GM23338 (cell line): ENCODE data around the gene MBL2.

ENCODE experiments used
- CREB1 ChIP-seq: fragments of 250-450 bp; sonication (Bioruptor Pico); IDR thresholded peaks from 2 replicates; pipeline ENCODE4 v1.5.0; 2020; ENCODE audit warnings: low read depth, mild to moderate bottlenecking, moderate library complexity
- ETS1 ChIP-seq: IDR thresholded peaks from 2 replicates; pipeline ENCODE4 v1.6.1; 2016; ENCODE audit warnings: antibody characterized with exemption
- EZH2 ChIP-seq: fragments of 200-600 bp; sonication (generic); IDR thresholded peaks from one replicate; pipeline ENCODE4 v1.8.0; 2017; ENCODE audit warnings: antibody characterized with exemption, mild to moderate bottlenecking, low read depth; ENCODE audit not compliant: unreplicated experiment
- EZH2phosphoT487 ChIP-seq: fragments of 200-600 bp; sonication (generic); IDR thresholded peaks from one replicate; pipeline ENCODE4 v1.8.1; 2018; ENCODE audit warnings: antibody characterized with exemption; ENCODE audit not compliant: unreplicated experiment
- JUNB ChIP-seq: IDR thresholded peaks from one replicate; pipeline ENCODE4 v1.6.1; 2016; ENCODE audit warnings: antibody characterized with exemption; ENCODE audit not compliant: unreplicated experiment
- POLR2AphosphoS5 ChIP-seq: IDR thresholded peaks from 2 replicates; pipeline ENCODE4 v1.6.1; 2016; ENCODE audit warnings: antibody characterized with exemption, low read depth
- TF ChIP-seq, protein P1 (sequence below), 2 experiments: fragments of 200-600 bp in 1 of 2; sonication (generic) in 1 of 2; conservative IDR thresholded peaks; 2 replicates each; pipeline versions ENCODE4 v1.5.1 to v1.6.1; 2016 to 2017; ENCODE audit warnings: antibody characterized with exemption in 2 of 2, low read depth in 2 of 2, mild to moderate bottlenecking in 2 of 2, moderate library complexity in 1 of 2
- TF ChIP-seq, protein P2 (sequence below): IDR thresholded peaks from one replicate; pipeline ENCODE4 v1.6.1; 2018; ENCODE audit warnings: antibody characterized with exemption; ENCODE audit not compliant: unreplicated experiment
- TF ChIP-seq, protein P3 (sequence below): fragments of 250-450 bp; sonication (Bioruptor Pico); IDR thresholded peaks from 2 replicates; pipeline ENCODE4 v1.5.0; 2020; ENCODE audit warnings: mild to moderate bottlenecking, moderate library complexity

DNA sequence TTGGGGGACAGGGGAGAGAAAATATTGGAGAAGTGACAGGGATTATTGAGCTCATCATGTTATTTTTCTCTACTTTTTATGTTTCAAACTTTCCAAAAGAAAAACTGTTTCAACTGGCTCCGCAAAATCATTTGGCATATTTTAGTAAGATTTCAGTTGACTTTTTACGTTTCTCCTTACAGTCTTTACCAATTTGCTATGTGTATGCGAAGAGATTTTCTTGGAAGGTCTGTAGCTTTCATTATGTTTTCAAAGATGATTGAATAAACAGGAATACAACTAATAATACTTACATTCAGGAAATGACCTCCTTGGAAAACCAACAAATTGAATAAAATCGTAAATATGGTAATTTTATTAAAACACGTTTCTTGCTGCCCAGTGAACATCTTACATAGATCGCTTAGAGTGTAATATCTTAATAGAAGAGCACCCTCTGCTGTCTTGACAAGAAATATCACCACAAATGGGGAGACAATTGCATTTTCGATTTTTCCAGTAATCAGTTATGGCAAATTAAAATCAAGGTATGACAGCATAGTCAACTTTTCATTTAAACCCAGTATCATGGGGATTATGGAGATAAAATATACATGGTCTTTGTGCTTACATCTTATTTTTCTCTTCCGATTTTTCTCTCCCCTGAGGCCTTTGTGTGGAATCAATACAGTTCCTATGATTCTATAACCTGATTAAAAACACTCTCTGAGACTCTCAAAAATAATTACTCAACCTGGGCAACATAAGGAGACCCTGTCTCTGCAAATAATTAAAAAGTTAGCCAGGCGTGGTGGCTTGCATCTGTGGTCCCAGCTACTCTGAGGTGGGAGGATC lies 43.1 kb downstream of the MBL2 start:
- TF ChIP-seq, protein P1, sequence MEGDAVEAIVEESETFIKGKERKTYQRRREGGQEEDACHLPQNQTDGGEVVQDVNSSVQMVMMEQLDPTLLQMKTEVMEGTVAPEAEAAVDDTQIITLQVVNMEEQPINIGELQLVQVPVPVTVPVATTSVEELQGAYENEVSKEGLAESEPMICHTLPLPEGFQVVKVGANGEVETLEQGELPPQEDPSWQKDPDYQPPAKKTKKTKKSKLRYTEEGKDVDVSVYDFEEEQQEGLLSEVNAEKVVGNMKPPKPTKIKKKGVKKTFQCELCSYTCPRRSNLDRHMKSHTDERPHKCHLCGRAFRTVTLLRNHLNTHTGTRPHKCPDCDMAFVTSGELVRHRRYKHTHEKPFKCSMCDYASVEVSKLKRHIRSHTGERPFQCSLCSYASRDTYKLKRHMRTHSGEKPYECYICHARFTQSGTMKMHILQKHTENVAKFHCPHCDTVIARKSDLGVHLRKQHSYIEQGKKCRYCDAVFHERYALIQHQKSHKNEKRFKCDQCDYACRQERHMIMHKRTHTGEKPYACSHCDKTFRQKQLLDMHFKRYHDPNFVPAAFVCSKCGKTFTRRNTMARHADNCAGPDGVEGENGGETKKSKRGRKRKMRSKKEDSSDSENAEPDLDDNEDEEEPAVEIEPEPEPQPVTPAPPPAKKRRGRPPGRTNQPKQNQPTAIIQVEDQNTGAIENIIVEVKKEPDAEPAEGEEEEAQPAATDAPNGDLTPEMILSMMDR (conservative IDR thresholded peaks at IDR 0.05; ENCODE audit: low read depth in 2 of 2) = peak; percentile 66 to 85
- TF ChIP-seq JUNB (no peak), EZH2 (no peak), EZH2phosphoT487 (no peak), POLR2AphosphoS5 (no peak), CREB1 (CRISPR knock-in tag) (no peak), ETS1 (no peak)
- TF ChIP-seq, protein P2, sequence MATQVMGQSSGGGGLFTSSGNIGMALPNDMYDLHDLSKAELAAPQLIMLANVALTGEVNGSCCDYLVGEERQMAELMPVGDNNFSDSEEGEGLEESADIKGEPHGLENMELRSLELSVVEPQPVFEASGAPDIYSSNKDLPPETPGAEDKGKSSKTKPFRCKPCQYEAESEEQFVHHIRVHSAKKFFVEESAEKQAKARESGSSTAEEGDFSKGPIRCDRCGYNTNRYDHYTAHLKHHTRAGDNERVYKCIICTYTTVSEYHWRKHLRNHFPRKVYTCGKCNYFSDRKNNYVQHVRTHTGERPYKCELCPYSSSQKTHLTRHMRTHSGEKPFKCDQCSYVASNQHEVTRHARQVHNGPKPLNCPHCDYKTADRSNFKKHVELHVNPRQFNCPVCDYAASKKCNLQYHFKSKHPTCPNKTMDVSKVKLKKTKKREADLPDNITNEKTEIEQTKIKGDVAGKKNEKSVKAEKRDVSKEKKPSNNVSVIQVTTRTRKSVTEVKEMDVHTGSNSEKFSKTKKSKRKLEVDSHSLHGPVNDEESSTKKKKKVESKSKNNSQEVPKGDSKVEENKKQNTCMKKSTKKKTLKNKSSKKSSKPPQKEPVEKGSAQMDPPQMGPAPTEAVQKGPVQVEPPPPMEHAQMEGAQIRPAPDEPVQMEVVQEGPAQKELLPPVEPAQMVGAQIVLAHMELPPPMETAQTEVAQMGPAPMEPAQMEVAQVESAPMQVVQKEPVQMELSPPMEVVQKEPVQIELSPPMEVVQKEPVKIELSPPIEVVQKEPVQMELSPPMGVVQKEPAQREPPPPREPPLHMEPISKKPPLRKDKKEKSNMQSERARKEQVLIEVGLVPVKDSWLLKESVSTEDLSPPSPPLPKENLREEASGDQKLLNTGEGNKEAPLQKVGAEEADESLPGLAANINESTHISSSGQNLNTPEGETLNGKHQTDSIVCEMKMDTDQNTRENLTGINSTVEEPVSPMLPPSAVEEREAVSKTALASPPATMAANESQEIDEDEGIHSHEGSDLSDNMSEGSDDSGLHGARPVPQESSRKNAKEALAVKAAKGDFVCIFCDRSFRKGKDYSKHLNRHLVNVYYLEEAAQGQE = no peak
- TF ChIP-seq, protein P3, sequence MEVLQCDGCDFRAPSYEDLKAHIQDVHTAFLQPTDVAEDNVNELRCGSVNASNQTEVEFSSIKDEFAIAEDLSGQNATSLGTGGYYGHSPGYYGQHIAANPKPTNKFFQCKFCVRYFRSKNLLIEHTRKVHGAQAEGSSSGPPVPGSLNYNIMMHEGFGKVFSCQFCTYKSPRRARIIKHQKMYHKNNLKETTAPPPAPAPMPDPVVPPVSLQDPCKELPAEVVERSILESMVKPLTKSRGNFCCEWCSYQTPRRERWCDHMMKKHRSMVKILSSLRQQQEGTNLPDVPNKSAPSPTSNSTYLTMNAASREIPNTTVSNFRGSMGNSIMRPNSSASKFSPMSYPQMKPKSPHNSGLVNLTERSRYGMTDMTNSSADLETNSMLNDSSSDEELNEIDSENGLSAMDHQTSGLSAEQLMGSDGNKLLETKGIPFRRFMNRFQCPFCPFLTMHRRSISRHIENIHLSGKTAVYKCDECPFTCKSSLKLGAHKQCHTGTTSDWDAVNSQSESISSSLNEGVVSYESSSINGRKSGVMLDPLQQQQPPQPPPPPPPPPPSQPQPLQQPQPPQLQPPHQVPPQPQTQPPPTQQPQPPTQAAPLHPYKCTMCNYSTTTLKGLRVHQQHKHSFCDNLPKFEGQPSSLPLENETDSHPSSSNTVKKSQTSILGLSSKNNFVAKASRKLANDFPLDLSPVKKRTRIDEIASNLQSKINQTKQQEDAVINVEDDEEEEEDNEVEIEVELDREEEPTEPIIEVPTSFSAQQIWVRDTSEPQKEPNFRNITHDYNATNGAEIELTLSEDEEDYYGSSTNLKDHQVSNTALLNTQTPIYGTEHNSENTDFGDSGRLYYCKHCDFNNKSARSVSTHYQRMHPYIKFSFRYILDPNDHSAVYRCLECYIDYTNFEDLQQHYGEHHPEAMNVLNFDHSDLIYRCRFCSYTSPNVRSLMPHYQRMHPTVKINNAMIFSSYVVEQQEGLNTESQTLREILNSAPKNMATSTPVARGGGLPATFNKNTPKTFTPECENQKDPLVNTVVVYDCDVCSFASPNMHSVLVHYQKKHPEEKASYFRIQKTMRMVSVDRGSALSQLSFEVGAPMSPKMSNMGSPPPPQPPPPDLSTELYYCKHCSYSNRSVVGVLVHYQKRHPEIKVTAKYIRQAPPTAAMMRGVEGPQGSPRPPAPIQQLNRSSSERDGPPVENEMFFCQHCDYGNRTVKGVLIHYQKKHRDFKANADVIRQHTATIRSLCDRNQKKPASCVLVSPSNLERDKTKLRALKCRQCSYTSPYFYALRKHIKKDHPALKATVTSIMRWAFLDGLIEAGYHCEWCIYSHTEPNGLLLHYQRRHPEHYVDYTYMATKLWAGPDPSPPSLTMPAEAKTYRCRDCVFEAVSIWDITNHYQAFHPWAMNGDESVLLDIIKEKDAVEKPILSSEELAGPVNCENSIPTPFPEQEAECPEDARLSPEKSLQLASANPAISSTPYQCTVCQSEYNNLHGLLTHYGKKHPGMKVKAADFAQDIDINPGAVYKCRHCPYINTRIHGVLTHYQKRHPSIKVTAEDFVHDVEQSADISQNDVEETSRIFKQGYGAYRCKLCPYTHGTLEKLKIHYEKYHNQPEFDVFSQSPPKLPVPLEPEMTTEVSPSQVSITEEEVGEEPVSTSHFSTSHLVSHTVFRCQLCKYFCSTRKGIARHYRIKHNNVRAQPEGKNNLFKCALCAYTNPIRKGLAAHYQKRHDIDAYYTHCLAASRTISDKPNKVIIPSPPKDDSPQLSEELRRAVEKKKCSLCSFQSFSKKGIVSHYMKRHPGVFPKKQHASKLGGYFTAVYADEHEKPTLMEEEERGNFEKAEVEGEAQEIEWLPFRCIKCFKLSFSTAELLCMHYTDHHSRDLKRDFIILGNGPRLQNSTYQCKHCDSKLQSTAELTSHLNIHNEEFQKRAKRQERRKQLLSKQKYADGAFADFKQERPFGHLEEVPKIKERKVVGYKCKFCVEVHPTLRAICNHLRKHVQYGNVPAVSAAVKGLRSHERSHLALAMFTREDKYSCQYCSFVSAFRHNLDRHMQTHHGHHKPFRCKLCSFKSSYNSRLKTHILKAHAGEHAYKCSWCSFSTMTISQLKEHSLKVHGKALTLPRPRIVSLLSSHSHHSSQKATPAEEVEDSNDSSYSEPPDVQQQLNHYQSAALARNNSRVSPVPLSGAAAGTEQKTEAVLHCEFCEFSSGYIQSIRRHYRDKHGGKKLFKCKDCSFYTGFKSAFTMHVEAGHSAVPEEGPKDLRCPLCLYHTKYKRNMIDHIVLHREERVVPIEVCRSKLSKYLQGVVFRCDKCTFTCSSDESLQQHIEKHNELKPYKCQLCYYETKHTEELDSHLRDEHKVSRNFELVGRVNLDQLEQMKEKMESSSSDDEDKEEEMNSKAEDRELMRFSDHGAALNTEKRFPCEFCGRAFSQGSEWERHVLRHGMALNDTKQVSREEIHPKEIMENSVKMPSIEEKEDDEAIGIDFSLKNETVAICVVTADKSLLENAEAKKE (CRISPR knock-in tag) = no peak
